ENCODE measurements around the gene SRP9.

DNA sequence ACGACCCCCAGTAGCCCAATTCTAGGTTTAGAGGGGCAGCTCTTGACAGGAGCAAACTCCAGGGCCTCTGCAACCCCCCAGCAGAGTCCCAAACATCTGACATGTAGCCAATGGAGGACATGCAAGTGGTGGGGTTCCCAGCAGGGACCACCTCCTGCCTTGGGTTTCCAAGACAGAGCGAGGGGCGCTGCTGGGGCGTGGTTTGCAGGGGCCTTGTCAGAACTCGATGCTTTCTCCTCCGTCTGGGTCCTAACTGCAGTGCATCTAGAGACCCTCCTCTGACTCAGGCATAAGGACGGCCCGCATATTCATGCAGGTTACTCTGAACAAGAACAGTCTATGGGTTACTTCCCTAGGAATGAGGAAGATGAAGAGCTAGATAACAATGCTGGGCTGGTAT lies 49.5 kb downstream of the SRP9 start:
- TF ChIP-seq BRCA1 (IDR thresholded peaks at IDR 0.05; ENCODE audit: low read depth, low read length) (no peak), TCF12 (IDR thresholded peaks at IDR 0.05; ENCODE audit: low read depth, low read length) (no peak), RFX5 (IDR thresholded peaks at IDR 0.05; ENCODE audit: low read depth, low read length) (no peak), FOXK2 (IDR thresholded peaks at IDR 0.05) (no peak), HDGF (IDR thresholded peaks at IDR 0.05) (no peak), EZH2 (IDR thresholded peaks at IDR 0.05; ENCODE audit: borderline replicate concordance, control insufficient read depth, low read depth, low read length) (no peak)
- TF ChIP-seq, protein P1, sequence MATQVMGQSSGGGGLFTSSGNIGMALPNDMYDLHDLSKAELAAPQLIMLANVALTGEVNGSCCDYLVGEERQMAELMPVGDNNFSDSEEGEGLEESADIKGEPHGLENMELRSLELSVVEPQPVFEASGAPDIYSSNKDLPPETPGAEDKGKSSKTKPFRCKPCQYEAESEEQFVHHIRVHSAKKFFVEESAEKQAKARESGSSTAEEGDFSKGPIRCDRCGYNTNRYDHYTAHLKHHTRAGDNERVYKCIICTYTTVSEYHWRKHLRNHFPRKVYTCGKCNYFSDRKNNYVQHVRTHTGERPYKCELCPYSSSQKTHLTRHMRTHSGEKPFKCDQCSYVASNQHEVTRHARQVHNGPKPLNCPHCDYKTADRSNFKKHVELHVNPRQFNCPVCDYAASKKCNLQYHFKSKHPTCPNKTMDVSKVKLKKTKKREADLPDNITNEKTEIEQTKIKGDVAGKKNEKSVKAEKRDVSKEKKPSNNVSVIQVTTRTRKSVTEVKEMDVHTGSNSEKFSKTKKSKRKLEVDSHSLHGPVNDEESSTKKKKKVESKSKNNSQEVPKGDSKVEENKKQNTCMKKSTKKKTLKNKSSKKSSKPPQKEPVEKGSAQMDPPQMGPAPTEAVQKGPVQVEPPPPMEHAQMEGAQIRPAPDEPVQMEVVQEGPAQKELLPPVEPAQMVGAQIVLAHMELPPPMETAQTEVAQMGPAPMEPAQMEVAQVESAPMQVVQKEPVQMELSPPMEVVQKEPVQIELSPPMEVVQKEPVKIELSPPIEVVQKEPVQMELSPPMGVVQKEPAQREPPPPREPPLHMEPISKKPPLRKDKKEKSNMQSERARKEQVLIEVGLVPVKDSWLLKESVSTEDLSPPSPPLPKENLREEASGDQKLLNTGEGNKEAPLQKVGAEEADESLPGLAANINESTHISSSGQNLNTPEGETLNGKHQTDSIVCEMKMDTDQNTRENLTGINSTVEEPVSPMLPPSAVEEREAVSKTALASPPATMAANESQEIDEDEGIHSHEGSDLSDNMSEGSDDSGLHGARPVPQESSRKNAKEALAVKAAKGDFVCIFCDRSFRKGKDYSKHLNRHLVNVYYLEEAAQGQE (IDR thresholded peaks at IDR 0.05; ENCODE audit: low read depth, low read length): no peak
- TF ChIP-seq, protein P2, sequence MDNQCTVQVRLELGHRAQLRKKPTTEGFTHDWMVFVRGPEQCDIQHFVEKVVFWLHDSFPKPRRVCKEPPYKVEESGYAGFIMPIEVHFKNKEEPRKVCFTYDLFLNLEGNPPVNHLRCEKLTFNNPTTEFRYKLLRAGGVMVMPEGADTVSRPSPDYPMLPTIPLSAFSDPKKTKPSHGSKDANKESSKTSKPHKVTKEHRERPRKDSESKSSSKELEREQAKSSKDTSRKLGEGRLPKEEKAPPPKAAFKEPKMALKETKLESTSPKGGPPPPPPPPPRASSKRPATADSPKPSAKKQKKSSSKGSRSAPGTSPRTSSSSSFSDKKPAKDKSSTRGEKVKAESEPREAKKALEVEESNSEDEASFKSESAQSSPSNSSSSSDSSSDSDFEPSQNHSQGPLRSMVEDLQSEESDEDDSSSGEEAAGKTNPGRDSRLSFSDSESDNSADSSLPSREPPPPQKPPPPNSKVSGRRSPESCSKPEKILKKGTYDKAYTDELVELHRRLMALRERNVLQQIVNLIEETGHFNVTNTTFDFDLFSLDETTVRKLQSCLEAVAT (IDR thresholded peaks at IDR 0.05): no peak
- TF ChIP-seq, protein P3, sequence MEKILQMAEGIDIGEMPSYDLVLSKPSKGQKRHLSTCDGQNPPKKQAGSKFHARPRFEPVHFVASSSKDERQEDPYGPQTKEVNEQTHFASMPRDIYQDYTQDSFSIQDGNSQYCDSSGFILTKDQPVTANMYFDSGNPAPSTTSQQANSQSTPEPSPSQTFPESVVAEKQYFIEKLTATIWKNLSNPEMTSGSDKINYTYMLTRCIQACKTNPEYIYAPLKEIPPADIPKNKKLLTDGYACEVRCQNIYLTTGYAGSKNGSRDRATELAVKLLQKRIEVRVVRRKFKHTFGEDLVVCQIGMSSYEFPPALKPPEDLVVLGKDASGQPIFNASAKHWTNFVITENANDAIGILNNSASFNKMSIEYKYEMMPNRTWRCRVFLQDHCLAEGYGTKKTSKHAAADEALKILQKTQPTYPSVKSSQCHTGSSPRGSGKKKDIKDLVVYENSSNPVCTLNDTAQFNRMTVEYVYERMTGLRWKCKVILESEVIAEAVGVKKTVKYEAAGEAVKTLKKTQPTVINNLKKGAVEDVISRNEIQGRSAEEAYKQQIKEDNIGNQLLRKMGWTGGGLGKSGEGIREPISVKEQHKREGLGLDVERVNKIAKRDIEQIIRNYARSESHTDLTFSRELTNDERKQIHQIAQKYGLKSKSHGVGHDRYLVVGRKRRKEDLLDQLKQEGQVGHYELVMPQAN (conservative IDR thresholded peaks at IDR 0.05): no peak
